SK-N-SH treated with all-trans-retinoic acid at 6 μM for 48 hours (cell line): ENCODE data around the gene HOXC9.

Experiments used
- ATAC-seq: fragments of 200-7000 bp; cut with Tn5 transposase; 3 replicates; pipeline ENCODE4 v1.9.1; 2020; ENCODE audit warnings: mild to moderate bottlenecking, moderate library complexity
- ARNTL ChIP-seq: fragments of 450-650 bp; formaldehyde crosslinking; IDR thresholded peaks from 2 replicates; pipeline ENCODE4 v1.5.0; 2020; ENCODE audit warnings: low read depth, mild to moderate bottlenecking, moderate library complexity, borderline replicate concordance
- CREB5 ChIP-seq: fragments of 250-450 bp; sonication (Bioruptor Pico); IDR thresholded peaks from 2 replicates; pipeline ENCODE4 v1.5.1; 2020; ENCODE audit warnings: low read depth, mild to moderate bottlenecking, moderate library complexity
- CSDC2 ChIP-seq: fragments of 250-450 bp; sonication (Bioruptor Pico); IDR thresholded peaks from 2 replicates; pipeline ENCODE4 v1.5.0; 2020; ENCODE audit warnings: mild to moderate bottlenecking, moderate library complexity
- CSRNP3 ChIP-seq: fragments of 250-450 bp; sonication (Bioruptor Pico); IDR thresholded peaks from 2 replicates; pipeline ENCODE4 v1.5.1; 2021; ENCODE audit warnings: mild to moderate bottlenecking, moderate library complexity
- ESRRG ChIP-seq: fragments of 250-450 bp; sonication (Bioruptor Pico); IDR thresholded peaks from 2 replicates; pipeline ENCODE4 v1.6.1; 2021; ENCODE audit warnings: mild to moderate bottlenecking
- ISL1 ChIP-seq: fragments of 250-450 bp; sonication (Bioruptor Pico); IDR thresholded peaks from 2 replicates; pipeline ENCODE4 v2.1.2; 2022; ENCODE audit warnings: mild to moderate bottlenecking, moderate library complexity
- POU6F1 ChIP-seq: fragments of 250-450 bp; sonication (Bioruptor Pico); IDR thresholded peaks from 2 replicates; pipeline ENCODE4 v1.8.0; 2021; ENCODE audit warnings: low read depth, mild to moderate bottlenecking, moderate library complexity, borderline replicate concordance
- SNAI2 ChIP-seq: fragments of 250-450 bp; sonication (Bioruptor Pico); IDR thresholded peaks from 2 replicates; pipeline ENCODE4 v1.5.0; 2020; ENCODE audit warnings: mild to moderate bottlenecking, moderate library complexity
- TOX ChIP-seq: fragments of 250-450 bp; sonication (Bioruptor Pico); IDR thresholded peaks from 2 replicates; pipeline ENCODE4 v1.8.0; 2021; ENCODE audit warnings: mild to moderate bottlenecking, moderate library complexity, borderline replicate concordance
- ZC3H10 ChIP-seq: fragments of 250-450 bp; sonication (Bioruptor Pico); IDR thresholded peaks from 2 replicates; pipeline ENCODE4 v1.5.1; 2021; ENCODE audit warnings: mild to moderate bottlenecking, moderate library complexity
- ZFP3 ChIP-seq: fragments of 250-450 bp; sonication (Bioruptor Pico); IDR thresholded peaks from 2 replicates; pipeline ENCODE4 v1.5.0; 2020; ENCODE audit warnings: mild to moderate bottlenecking, moderate library complexity
- ZFP30 ChIP-seq: fragments of 450-650 bp; formaldehyde crosslinking; IDR thresholded peaks from 2 replicates; pipeline ENCODE4 v1.5.0; 2022; ENCODE audit warnings: mild to moderate bottlenecking, moderate library complexity
- ZNF565 ChIP-seq: fragments of 450-650 bp; formaldehyde crosslinking; conservative IDR thresholded peaks from 2 replicates; pipeline ENCODE4 v1.5.0; 2020; ENCODE audit warnings: low read depth, mild to moderate bottlenecking, moderate library complexity
- ZNF70 ChIP-seq: fragments of 450-650 bp; formaldehyde crosslinking; IDR thresholded peaks from 2 replicates; pipeline ENCODE4 v1.5.0; 2020; ENCODE audit warnings: mild to moderate bottlenecking, moderate library complexity
- ZNF8 ChIP-seq: fragments of 450-650 bp; formaldehyde crosslinking; IDR thresholded peaks from 2 replicates; pipeline ENCODE4 v1.5.0; 2020; ENCODE audit warnings: mild to moderate bottlenecking, moderate library complexity
- TF ChIP-seq, protein P1 (sequence below): fragments of 250-450 bp; sonication (Bioruptor Pico); IDR thresholded peaks from 2 replicates; pipeline ENCODE4 v1.5.0; 2020; ENCODE audit warnings: mild to moderate bottlenecking, moderate library complexity
- TF ChIP-seq, protein P2 (sequence below): fragments of 250-450 bp; sonication (Bioruptor Pico); IDR thresholded peaks from 2 replicates; pipeline ENCODE4 v1.8.0; 2020; ENCODE audit warnings: mild to moderate bottlenecking, moderate library complexity, borderline replicate concordance

Gene HOXC9

DNA sequence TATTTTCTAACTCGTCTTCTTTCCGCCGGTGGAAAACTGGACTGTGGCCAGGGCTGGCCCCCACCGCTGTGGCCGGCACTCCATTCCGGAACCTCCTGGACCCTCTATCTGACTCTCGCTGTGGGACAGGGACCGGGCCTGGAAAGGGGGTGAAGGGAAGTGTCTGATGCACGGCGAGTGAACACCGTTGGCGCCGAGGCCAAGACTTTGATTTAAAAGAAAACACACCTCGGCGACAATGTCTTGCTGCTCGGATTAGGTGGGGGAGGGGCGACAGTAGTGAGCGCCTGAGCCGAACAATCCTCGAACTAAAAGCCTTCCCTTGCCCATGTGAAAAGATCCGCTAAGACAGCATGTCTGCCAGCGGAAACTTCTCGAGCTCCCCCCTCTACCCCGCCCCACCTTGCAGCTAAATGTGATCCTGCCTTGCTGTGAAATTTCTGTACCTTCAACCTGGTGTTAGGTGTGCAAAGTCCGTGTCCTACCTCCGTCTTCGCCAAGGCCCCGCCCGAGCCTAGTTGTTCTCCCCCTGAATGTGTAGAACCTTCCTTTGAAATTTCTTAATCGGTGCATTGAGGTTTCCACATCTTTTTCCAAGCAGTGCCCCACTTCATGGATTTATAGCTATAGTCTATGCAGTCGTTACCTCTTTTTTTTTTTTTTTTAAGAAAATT is 24.3 kb upstream of the HOXC9 start:
- TF ChIP-seq ZFP30 (CRISPR knock-in tag) (no peak), ARNTL (CRISPR knock-in tag) (no peak), SNAI2 (CRISPR knock-in tag) (no peak)
- TF ChIP-seq, protein P1, sequence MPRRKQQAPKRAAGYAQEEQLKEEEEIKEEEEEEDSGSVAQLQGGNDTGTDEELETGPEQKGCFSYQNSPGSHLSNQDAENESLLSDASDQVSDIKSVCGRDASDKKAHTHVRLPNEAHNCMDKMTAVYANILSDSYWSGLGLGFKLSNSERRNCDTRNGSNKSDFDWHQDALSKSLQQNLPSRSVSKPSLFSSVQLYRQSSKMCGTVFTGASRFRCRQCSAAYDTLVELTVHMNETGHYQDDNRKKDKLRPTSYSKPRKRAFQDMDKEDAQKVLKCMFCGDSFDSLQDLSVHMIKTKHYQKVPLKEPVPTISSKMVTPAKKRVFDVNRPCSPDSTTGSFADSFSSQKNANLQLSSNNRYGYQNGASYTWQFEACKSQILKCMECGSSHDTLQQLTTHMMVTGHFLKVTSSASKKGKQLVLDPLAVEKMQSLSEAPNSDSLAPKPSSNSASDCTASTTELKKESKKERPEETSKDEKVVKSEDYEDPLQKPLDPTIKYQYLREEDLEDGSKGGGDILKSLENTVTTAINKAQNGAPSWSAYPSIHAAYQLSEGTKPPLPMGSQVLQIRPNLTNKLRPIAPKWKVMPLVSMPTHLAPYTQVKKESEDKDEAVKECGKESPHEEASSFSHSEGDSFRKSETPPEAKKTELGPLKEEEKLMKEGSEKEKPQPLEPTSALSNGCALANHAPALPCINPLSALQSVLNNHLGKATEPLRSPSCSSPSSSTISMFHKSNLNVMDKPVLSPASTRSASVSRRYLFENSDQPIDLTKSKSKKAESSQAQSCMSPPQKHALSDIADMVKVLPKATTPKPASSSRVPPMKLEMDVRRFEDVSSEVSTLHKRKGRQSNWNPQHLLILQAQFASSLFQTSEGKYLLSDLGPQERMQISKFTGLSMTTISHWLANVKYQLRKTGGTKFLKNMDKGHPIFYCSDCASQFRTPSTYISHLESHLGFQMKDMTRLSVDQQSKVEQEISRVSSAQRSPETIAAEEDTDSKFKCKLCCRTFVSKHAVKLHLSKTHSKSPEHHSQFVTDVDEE (CRISPR knock-in tag), result no peak
- TF ChIP-seq, all 23 proteins: peak for 0
- ATAC-seq, result no peak

- peak; percentile 28; the same call in 2 of the 3 replicates for ATAC-seq
Measured at GRCh38 chr12:53976172-53976822, 23.7 kb upstream of the HOXC9 start.

GRCh38 chr12:53976823-53977595 is 23.0 kb upstream of the HOXC9 start:
- ATAC-seq, result no peak
- TF ChIP-seq ZC3H10 (CRISPR knock-in tag) (no peak), ISL1 (CRISPR knock-in tag) (no peak), CREB5 (no peak), TOX (CRISPR knock-in tag) (no peak), ZNF70 (CRISPR knock-in tag) (no peak), CSRNP3 (no peak), ZNF565 (CRISPR knock-in tag) (no peak), ZFP30 (CRISPR knock-in tag) (no peak)
- TF ChIP-seq, protein P2, sequence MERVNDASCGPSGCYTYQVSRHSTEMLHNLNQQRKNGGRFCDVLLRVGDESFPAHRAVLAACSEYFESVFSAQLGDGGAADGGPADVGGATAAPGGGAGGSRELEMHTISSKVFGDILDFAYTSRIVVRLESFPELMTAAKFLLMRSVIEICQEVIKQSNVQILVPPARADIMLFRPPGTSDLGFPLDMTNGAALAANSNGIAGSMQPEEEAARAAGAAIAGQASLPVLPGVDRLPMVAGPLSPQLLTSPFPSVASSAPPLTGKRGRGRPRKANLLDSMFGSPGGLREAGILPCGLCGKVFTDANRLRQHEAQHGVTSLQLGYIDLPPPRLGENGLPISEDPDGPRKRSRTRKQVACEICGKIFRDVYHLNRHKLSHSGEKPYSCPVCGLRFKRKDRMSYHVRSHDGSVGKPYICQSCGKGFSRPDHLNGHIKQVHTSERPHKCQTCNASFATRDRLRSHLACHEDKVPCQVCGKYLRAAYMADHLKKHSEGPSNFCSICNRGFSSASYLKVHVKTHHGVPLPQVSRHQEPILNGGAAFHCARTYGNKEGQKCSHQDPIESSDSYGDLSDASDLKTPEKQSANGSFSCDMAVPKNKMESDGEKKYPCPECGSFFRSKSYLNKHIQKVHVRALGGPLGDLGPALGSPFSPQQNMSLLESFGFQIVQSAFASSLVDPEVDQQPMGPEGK (CRISPR knock-in tag), result no peak

More at GRCh38 chr12:53976172-53976822, 23.7 kb upstream of the HOXC9 start:
- TF ChIP-seq POU6F1 (no peak), ESRRG (CRISPR knock-in tag) (no peak), ZNF8 (no peak), TOX (CRISPR knock-in tag) (no peak), CSDC2 (CRISPR knock-in tag) (no peak), ZNF565 (CRISPR knock-in tag) (no peak), ZFP3 (CRISPR knock-in tag) (no peak)
